Endothelial cell of umbilical vein (primary cell): ENCODE data around the gene SNHG17.

ENCODE experiments used
- EZH2 ChIP-seq: IDR thresholded peaks from 2 replicates; pipeline ENCODE4 v1.6.1; 2012; ENCODE audit warnings: borderline replicate concordance, low read depth, mild to moderate bottlenecking, moderate library complexity, low read length, inconsistent platforms; ENCODE audit not compliant: severe bottlenecking
- FOS ChIP-seq: IDR thresholded peaks from 2 replicates; pipeline ENCODE4 v1.6.1; 2011; ENCODE audit warnings: mild to moderate bottlenecking, low read length, moderate library complexity, borderline replicate concordance; ENCODE audit not compliant: insufficient read depth
- GATA2 ChIP-seq: IDR thresholded peaks from 2 replicates; pipeline ENCODE4 v1.7.0; 2011; ENCODE audit warnings: low read depth, mild to moderate bottlenecking, moderate library complexity, mixed read lengths, low read length; ENCODE audit not compliant: insufficient read length, insufficient read depth
- JUN ChIP-seq: IDR thresholded peaks from 2 replicates; pipeline ENCODE4 v1.6.1; 2011; ENCODE audit warnings: borderline replicate concordance, low read depth; ENCODE audit not compliant: insufficient read length, insufficient read depth
- MYC ChIP-seq: IDR thresholded peaks from one replicate; pipeline ENCODE4 v1.6.1; 2011; ENCODE audit warnings: mild to moderate bottlenecking, low read depth, low read length
- POLR2A ChIP-seq: IDR thresholded peaks from 2 replicates; pipeline ENCODE4 v1.6.1; 2012; ENCODE audit warnings: low read depth, mild to moderate bottlenecking, control low read depth, low read length
- POLR2AphosphoS5 ChIP-seq: IDR thresholded peaks from 2 replicates; pipeline ENCODE4 v1.6.1; 2012; ENCODE audit warnings: low read depth, mild to moderate bottlenecking, control low read depth, low read length, moderate library complexity; ENCODE audit not compliant: insufficient read depth
- TF ChIP-seq, protein P1 (sequence below), 2 donors: IDR thresholded peaks; 1 replicate in 1 of 2; 2 replicates in 1 of 2; pipeline ENCODE4 v1.5.1; 2011; ENCODE audit warnings: low read length in 2 of 2, mild to moderate bottlenecking in 2 of 2, moderate library complexity in 2 of 2, control low read depth in 1 of 2, inconsistent platforms in 1 of 2, low read depth in 1 of 2; ENCODE audit not compliant: insufficient read depth in 1 of 2; ENCODE audit errors: extremely low read depth in 1 of 2
- TF ChIP-seq, protein P2 (sequence below): IDR thresholded peaks from 2 replicates; pipeline ENCODE4 v1.6.1; 2011; ENCODE audit not compliant: insufficient read depth, insufficient read length

DNA sequence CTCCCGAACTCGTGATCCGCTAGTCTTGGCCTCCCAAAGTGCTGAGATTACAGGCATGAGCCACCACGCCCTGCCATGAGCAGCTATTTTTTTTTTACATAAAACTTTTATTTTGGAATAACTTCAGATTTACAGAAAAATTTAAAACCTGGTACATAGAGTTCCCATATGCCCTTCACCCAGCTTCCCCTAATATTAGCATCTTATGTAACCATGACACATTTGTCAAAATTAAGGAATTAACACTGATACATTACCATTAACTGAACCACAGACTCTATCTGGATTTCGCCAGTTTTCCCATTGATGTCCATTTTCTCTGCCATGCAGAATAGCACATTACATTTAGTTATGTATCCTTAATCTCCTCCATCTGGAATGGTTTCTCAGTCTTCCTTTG lies 23.2 kb upstream of the SNHG17 start:
- TF ChIP-seq, protein P1, sequence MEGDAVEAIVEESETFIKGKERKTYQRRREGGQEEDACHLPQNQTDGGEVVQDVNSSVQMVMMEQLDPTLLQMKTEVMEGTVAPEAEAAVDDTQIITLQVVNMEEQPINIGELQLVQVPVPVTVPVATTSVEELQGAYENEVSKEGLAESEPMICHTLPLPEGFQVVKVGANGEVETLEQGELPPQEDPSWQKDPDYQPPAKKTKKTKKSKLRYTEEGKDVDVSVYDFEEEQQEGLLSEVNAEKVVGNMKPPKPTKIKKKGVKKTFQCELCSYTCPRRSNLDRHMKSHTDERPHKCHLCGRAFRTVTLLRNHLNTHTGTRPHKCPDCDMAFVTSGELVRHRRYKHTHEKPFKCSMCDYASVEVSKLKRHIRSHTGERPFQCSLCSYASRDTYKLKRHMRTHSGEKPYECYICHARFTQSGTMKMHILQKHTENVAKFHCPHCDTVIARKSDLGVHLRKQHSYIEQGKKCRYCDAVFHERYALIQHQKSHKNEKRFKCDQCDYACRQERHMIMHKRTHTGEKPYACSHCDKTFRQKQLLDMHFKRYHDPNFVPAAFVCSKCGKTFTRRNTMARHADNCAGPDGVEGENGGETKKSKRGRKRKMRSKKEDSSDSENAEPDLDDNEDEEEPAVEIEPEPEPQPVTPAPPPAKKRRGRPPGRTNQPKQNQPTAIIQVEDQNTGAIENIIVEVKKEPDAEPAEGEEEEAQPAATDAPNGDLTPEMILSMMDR (IDR thresholded peaks at IDR 0.05; ENCODE audit: extremely low read depth in 1 of 2, insufficient read depth in 1 of 2, low read depth in 1 of 2, low read length in 2 of 2): no peak
- TF ChIP-seq POLR2A (no peak), EZH2 (no peak), FOS (no peak), POLR2AphosphoS5 (no peak), JUN (no peak), MYC (no peak), GATA2 (no peak)
- TF ChIP-seq, protein P2, sequence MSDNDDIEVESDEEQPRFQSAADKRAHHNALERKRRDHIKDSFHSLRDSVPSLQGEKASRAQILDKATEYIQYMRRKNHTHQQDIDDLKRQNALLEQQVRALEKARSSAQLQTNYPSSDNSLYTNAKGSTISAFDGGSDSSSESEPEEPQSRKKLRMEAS: no peak
